Renal cortex interstitium (tissue), 11 donors: Measurements from ENCODE around the gene TMPRSS11B. TPM values are rescaled to one million over a fixed set of nuclear protein-coding genes. Genes with fewer than 3 reads are reported as not detected.
"Not testable (repeated sequence)": the region's sequence is repeated elsewhere in the genome, so short reads cannot be mapped to it uniquely, and the experiment has no call there.

ENCODE experiments used
- DNase-seq, 11 donors: peaks; one replicate each; pipeline ENCODE4 v3.0.0-alpha.2; 2013; ENCODE audit warnings: low read depth in 9 of 11, low spot score in 4 of 11; ENCODE audit errors: extremely low read depth in 1 of 11
- polyA plus RNA-seq, 3 donors: library from polyadenylated mRNA; unstranded; fragments of 120-200 nt; gene quantifications; one replicate each; pipeline ENCODE4 v1.2.1, GENCODE V29; 2013; ENCODE audit not compliant: insufficient read length in 3 of 3

Gene TMPRSS11B
- polyA plus RNA-seq, 3 donors, result 0.04 to 0.14 (median 0.11) TPM

DNA sequence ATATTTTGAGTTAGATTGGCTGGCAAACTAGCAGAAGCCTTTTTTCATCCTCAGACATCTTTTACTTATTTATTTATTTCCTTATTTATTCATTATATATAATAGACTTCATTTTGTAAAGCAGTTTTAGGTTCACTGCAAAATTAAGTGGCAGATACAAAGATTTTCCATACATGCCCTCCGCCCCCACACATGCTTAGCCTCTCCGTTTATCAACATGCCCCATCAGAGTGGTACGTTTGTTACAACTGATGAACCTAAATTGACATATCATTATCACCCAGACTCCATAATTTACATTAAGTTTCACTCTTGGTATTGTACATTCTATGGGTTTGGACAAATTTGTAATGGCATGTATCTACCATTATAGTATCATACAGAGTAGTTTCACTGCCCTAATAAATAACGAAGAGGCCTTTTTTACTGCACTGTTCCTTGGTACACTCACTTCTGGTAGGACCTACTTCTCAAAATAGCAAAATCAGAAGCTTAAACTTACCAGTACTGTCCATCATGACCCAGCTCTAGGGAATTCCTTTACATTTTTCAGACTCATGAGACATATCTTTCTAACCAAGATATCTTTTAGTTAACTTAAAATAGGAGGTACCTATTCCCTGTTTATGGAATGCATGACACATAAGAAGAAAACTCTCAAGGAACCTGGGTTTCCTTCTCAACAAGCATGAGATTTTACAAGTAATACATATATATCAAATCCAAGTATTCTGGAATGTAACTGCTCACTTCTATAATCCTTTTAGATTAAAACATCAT is 4.8 kb upstream of the TMPRSS11B start:
- no peak for DNase-seq

GRCh38 chr4:68249434-68249833 is 3.9 kb upstream of the TMPRSS11B start:
- no peak for DNase-seq

- no peak for DNase-seq
Observed at GRCh38 chr4:68240620-68241019, 4.9 kb downstream of the TMPRSS11B start.

DNA sequence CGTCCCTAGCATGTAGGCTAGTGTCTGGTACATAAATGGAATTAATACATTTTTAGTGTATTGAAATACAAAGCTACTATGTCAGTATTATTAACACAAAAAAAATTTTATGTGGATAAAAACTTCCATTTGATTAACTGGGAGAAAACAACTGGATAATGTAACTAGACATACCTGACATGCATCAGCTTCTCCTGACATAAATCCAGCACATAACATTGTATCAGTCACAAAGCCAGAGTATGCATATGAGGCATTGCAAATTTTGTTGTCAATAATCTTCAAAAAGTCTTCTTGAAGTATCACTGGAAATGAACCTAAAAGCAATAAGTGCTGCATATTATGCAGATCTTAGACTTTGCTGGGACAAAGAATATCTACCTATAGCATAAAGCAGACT is 16.9 kb downstream of the TMPRSS11B start:
- no peak for DNase-seq

GRCh38 chr4:68218044-68218443 is 27.4 kb downstream of the TMPRSS11B start:
- DNase-seq, result no peak

DNA sequence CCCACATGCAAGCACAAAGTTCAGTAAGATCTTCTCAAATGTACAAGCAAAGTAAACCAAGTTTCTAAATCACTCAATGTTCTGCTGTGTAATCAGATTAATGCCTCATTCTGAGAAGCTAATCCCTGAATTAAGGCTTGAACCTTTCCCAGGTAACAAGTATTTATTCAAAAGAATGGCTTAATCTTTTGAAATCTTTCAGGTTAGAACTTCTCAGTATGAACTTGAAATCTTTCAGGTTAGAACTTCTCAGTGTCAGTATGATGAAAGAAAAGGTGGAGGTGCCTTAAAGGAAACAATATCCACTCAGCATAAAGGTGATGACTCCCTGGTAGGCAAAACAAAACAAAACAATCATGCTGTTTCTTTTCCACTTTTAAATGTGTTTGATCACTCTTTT is 29.0 kb downstream of the TMPRSS11B start:
- no peak for DNase-seq

GRCh38 chr4:68209003-68209402 is 36.5 kb downstream of the TMPRSS11B start:
- no peak for DNase-seq

- DNase-seq, result not testable (repeated sequence)
Observed at GRCh38 chr4:68194305-68194704, 51.2 kb downstream of the TMPRSS11B start.

GRCh38 chr4:68193194-68193593 is 52.3 kb downstream of the TMPRSS11B start:
- DNase-seq, result no peak

DNA sequence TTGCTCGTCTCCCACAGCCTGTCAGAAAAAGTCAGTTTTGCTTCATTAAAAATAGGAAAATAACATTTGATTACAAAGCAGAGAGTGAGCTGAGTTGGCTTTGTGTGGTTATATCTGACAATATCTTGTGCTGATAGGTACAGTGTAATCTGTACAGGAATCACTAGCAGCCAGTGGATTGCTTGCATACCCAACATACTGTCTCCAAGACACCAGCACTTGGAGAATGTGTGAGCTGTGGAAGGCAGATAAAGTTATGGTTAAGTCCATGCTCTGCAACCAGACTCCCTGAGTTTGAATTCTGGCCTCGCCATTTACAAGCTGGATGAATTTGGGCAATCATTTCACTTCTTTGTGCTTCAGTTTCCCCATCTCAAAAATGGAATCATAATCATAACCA is 58.3 kb downstream of the TMPRSS11B start:
- no peak for DNase-seq

DNA sequence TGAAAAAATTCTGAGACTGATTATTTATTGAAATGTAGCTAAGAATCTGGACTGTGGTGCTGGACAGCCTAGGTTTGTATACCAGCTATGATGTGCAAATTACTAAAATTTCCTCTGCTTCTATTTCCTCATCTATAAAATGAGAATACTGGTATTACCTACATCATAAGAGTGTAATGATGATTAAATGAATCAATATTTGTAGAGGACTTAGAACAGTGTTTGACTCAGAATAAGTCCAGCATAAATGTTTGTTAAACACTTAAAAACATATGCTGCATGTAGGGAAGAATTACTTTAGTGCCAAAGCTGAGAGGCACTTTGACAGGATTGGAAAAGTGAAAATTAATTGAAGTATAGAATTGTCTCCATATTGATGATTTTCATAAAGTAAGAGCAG is 60.6 kb downstream of the TMPRSS11B start:
- DNase-seq, result no peak

- no peak for DNase-seq
Observed at GRCh38 chr4:68183417-68183816, 62.1 kb downstream of the TMPRSS11B start.

GRCh38 chr4:68182382-68182820 is 63.1 kb downstream of the TMPRSS11B start:
- no peak for DNase-seq

- DNase-seq, result no peak
Observed at GRCh38 chr4:68180849-68181526, 64.5 kb downstream of the TMPRSS11B start.

DNA sequence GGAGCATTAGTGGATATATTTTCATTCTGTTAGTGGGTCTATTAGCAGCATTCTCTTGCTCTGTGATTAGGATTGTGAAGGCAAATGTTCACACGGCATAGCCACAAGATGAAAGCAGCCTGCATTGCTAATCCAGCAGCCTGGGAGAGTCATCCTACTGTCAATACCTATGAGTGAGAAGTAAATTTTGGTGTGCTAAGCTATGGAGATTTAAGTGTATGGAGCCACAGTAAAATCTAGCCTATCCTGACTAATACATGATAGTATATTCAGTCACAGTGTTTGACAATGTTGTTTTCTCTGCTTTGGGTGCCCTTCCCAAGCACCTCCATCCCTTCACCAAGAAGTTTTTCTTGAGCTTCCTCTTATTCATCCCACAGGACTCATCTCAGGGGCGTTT is 68.6 kb downstream of the TMPRSS11B start:
- no peak for DNase-seq

Other genes starting within 250 kb of the TMPRSS11B start
- gene TMPRSS11F, start 115.8 kb downstream of the TMPRSS11B start, polyA plus RNA-seq, result under 1 TPM in 1 of 3 donors, not detected in 2; 0.08 TPM
- 100 to 1,000 TPM; 167 to 215 (median 196) TPM for gene YTHDC1, start 104.4 kb upstream of the TMPRSS11B start, polyA plus RNA-seq
- gene TMPRSS11E, start 201.8 kb upstream of the TMPRSS11B start, polyA plus RNA-seq, result under 1 TPM in 1 of 3 donors, not detected in 2; 0.18 TPM